ENCODE results near the gene FKBP2.

DNA sequence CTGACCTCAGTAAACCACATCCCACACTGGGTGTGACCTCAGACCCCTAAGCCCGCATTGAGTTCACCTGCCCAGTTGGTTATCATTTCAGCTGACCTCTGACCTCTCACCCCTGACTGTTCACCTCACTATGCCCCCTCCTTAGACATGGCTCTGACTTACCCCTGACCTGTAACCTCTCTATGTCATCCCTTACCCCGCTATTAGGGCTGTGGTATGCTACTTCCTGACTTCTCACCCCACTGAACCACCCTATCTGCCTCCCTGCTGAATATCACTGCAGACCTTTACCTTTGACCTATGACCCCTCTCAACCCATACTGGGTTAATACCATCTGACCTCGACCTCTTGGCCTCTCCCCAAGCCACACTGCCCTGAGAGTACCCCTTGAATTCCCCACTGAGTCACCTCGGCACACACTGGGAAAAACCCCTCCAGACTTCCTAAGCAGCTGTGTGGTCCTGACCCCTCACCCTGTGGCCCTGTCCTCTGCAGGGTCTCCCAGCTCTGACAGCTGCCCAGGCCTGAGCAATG lies 18.7 kb downstream of the FKBP2 start:
- TF ChIP-seq JUNB (CRISPR knock-in tag; IDR thresholded peaks at IDR 0.05; ENCODE audit: borderline replicate concordance) (no peak), RAD21 (CRISPR knock-in tag; IDR thresholded peaks at IDR 0.05) (no peak), ZNF619 (CRISPR knock-in tag; IDR thresholded peaks at IDR 0.05) (no peak), CEBPB (IDR thresholded peaks at IDR 0.05; ENCODE audit: borderline replicate concordance, low read depth, low read length) (no peak), JUND (CRISPR knock-in tag; IDR thresholded peaks at IDR 0.05) (no peak), DPF2 (CRISPR knock-in tag; IDR thresholded peaks at IDR 0.05; ENCODE audit: borderline replicate concordance, low read depth) (no peak), KAT7 (CRISPR knock-in tag; IDR thresholded peaks at IDR 0.05; ENCODE audit: borderline replicate concordance) (no peak), ARNT (IDR thresholded peaks at IDR 0.05) (no peak), EP300 (IDR thresholded peaks at IDR 0.05; ENCODE audit: low read depth in 2 of 2, low read length in 2 of 2) (no peak), EP300 (CRISPR knock-in tag; IDR thresholded peaks at IDR 0.05; ENCODE audit: borderline replicate concordance) (no peak), POLR2A (IDR thresholded peaks at IDR 0.05; ENCODE audit: insufficient read depth in 1 of 2, low read depth in 2 of 2, low read length in 2 of 2) (no peak), HDAC6 (IDR thresholded peaks at IDR 0.05; ENCODE audit: low read depth, low read length) (no peak)
- TF ChIP-seq, protein P1, sequence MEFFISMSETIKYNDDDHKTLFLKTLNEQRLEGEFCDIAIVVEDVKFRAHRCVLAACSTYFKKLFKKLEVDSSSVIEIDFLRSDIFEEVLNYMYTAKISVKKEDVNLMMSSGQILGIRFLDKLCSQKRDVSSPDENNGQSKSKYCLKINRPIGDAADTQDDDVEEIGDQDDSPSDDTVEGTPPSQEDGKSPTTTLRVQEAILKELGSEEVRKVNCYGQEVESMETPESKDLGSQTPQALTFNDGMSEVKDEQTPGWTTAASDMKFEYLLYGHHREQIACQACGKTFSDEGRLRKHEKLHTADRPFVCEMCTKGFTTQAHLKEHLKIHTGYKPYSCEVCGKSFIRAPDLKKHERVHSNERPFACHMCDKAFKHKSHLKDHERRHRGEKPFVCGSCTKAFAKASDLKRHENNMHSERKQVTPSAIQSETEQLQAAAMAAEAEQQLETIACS (CRISPR knock-in tag; IDR thresholded peaks at IDR 0.05): no peak
- TF ChIP-seq, protein P2, sequence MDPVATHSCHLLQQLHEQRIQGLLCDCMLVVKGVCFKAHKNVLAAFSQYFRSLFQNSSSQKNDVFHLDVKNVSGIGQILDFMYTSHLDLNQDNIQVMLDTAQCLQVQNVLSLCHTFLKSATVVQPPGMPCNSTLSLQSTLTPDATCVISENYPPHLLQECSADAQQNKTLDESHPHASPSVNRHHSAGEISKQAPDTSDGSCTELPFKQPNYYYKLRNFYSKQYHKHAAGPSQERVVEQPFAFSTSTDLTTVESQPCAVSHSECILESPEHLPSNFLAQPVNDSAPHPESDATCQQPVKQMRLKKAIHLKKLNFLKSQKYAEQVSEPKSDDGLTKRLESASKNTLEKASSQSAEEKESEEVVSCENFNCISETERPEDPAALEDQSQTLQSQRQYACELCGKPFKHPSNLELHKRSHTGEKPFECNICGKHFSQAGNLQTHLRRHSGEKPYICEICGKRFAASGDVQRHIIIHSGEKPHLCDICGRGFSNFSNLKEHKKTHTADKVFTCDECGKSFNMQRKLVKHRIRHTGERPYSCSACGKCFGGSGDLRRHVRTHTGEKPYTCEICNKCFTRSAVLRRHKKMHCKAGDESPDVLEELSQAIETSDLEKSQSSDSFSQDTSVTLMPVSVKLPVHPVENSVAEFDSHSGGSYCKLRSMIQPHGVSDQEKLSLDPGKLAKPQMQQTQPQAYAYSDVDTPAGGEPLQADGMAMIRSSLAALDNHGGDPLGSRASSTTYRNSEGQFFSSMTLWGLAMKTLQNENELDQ (CRISPR knock-in tag; IDR thresholded peaks at IDR 0.05; ENCODE audit: borderline replicate concordance): no peak
- TF ChIP-seq, protein P3, sequence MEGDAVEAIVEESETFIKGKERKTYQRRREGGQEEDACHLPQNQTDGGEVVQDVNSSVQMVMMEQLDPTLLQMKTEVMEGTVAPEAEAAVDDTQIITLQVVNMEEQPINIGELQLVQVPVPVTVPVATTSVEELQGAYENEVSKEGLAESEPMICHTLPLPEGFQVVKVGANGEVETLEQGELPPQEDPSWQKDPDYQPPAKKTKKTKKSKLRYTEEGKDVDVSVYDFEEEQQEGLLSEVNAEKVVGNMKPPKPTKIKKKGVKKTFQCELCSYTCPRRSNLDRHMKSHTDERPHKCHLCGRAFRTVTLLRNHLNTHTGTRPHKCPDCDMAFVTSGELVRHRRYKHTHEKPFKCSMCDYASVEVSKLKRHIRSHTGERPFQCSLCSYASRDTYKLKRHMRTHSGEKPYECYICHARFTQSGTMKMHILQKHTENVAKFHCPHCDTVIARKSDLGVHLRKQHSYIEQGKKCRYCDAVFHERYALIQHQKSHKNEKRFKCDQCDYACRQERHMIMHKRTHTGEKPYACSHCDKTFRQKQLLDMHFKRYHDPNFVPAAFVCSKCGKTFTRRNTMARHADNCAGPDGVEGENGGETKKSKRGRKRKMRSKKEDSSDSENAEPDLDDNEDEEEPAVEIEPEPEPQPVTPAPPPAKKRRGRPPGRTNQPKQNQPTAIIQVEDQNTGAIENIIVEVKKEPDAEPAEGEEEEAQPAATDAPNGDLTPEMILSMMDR (CRISPR knock-in tag; IDR thresholded peaks at IDR 0.05): no peak

All from HepG2 (cell line).